GM20000 (cell line): ENCODE data around the gene PAPLN.

Experiments
- DNase-seq: peaks from one replicate; pipeline ENCODE4 v3.0.0; 2012; ENCODE audit warnings: low spot score
- TF ChIP-seq, protein P1 (sequence below): IDR thresholded peaks from 2 replicates; pipeline ENCODE4 v1.5.1; 2012; ENCODE audit warnings: mild to moderate bottlenecking, control low read depth; ENCODE audit errors: extremely low read depth, missing control alignments

The PAPLN gene

DNA sequence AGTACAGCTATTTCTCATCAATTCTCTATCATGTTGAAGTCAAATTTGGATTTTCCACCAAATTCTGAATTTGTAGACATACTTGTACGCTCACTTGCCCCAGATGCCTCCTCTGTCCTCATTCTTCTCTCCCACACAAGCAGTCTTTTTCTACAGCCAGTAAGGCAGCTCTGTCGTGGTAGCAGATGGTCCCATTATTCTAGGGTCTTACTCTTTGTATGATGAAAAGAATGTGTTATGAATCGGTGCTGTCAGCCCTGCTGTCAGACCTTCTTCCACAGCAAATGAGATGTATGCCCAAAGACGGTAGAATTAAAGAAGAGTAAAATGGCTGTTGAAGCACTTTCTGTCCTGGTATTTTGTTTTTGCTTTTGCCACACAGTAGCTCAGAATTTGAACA lies 17.2 kb upstream of the PAPLN start:
- TF ChIP-seq, protein P1, sequence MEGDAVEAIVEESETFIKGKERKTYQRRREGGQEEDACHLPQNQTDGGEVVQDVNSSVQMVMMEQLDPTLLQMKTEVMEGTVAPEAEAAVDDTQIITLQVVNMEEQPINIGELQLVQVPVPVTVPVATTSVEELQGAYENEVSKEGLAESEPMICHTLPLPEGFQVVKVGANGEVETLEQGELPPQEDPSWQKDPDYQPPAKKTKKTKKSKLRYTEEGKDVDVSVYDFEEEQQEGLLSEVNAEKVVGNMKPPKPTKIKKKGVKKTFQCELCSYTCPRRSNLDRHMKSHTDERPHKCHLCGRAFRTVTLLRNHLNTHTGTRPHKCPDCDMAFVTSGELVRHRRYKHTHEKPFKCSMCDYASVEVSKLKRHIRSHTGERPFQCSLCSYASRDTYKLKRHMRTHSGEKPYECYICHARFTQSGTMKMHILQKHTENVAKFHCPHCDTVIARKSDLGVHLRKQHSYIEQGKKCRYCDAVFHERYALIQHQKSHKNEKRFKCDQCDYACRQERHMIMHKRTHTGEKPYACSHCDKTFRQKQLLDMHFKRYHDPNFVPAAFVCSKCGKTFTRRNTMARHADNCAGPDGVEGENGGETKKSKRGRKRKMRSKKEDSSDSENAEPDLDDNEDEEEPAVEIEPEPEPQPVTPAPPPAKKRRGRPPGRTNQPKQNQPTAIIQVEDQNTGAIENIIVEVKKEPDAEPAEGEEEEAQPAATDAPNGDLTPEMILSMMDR, result no peak
- no peak for DNase-seq

DNA sequence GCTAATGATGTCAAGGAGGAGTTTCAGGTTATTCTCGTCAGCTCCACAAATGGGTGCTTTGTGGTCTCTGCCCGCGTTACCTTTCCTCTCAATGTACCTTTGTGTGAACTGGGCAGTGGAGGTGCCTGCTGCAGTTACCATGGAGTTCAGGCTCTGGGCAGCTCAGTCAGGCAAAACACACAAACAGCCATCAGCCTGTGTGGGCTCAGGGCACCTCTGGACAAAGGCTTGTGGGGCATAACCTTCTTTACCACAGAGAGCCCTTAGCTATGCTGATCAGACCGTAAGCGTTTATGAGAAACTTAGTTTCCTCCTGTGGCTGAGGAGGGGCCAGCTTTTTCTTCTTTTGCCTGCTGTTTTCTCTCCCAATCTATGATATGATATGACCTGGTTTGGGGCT lies 16.7 kb upstream of the PAPLN start:
- TF ChIP-seq, protein P1, result no peak
- DNase-seq, result no peak

DNA sequence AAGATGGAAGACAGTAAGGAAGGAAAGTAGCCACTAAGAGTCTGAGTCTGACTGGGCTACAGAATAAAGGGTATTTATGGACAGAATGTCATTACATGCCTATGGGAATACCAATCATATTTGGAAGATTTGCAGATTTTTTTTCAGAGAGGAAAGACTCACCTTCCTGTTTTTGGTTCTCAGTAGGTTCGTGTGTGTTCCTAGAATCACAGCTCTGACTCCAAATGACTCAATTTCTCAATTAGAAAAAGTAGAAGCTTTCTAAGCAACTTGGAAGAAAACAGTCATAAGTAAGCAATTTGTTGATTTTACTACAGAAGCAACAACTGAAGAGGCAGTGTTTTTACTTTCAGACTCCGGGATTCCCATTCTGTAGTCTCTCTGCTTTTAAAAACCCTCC lies 15.4 kb upstream of the PAPLN start:
- DNase-seq, result no peak
- TF ChIP-seq, protein P1, result no peak

DNA sequence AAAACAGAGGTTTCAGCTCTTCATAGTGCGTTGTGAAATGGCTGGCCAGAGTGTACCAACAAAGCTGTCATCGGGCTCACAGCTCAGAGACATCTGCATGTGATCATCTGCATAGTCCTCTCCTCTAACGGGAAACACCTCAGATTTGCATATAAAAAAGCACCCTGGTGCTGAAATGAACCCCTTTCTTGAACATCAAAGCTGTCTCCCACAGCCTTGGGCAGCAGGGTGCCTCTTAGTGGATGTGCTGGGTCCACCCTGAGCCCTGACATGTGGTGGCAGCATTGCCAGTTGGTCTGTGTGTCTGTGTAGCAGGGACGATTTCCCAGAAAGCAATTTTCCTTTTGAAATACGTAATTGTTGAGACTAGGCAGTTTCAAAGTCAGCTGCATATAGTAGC lies 14.3 kb upstream of the PAPLN start:
- TF ChIP-seq, protein P1, result no peak

DNA sequence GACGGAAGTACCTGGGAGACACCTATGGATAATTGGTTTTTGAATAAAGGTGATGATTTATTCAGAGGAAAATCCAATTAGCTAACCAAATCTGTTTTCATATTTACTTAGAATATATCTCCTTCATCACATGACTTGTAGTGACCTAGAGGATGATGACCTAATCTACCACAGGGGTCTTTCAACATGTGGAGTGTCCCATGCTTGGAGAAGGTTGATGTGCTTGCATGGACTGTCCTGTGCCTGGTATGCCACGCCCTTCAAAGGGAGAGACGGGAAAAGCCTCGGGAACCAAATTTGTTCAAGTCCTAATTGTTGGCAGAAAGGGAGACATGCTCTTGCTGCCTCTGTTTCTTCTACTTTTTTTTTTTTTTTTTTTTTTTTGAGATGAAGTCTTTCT lies 11.8 kb upstream of the PAPLN start:
- TF ChIP-seq, protein P1, result no peak
- no peak for DNase-seq

More for the DNA sequence above, 14.3 kb upstream of the PAPLN start:
- DNase-seq, result peak; percentile 62

DNA sequence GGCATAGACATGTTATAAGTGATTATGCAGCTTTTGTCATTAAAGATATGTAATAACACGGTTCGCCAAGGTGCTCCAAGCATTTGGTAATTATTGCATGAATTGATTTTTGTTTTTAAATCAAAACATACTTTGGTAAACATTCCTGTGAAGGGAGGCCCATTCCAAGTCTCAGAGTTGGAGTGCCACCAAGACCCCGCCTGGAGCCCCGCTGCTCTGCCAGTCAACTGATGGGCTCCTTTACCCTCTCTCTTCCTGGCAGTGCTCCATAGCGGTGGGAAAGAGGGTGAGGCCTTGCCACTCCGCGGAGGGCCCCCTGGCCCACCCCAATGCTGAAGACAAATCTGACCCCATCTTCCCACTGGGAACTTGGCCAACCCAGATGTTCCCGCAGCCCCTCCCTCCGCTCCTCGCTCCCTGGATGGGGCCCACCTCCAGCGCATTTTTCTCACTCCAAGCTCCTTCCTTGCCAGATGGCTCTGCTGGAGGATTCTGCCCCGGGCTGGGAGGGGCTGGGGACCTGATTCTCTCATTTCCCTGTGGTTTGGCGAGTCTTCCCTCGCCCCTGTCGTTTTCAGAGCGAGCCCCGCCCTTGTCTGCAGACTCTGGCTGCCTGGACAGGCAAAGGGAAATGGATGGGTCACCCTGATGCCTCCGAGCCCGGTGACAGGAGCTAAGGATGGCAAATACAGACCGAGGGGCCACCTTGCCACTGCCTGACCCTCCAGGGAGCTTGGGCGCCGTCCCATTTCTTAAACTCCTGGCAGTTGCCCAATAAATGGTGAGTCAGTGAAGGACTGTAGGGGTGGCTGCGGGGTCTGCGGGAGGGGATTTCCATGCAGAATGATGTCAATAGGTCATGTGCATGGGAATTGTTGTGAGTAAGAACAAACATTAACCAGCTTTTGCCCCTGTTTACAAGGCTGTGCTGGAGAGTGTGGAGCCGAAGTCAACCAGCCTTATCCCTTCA lies 9.2 kb upstream of the PAPLN start:
- no peak for DNase-seq
- TF ChIP-seq, protein P1, result no peak

DNA sequence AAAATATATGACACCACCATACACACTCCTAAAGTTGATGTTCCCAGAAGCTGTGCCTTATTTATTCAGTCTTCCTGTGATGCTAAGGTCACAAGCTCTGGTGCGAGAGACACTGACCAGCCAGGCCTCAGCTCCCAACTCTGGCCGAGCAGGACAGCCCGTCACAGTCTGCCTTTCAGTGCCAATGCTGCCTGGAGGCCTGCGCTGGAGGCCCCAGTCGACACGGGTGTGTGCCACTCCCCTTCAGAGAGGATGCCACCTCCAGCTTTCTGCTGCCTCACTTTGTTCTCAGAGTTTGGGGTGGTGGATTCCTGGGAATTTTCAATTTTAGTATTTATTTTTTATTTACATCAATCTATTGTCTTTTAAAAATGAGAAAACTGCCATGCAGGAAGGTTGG lies 7.3 kb upstream of the PAPLN start:
- DNase-seq, result no peak
- TF ChIP-seq, protein P1, result no peak
